ENCODE results near the gene SDR39U1.

Gene SDR39U1

GRCh38 chr14:24418492-24418873, 24.1 kb downstream of the SDR39U1 start:
- H3K4me2 ChIP-seq (ENCODE audit: low read depth, low read length) = no peak overlapping the region

GRCh38 chr14:24417832-24418491, 24.6 kb downstream of the SDR39U1 start:
- Histone ChIP-seq H3K27ac (ENCODE audit: low read length) (no peak overlapping the region), H3K9ac (ENCODE audit: low read length) (no peak overlapping the region), H3K4me2 (ENCODE audit: low read depth, low read length) (no peak overlapping the region), H3K79me2 (ENCODE audit: low read length) (no peaks in the 10 kb centered on the region), H3K9me3 (replicated peaks; ENCODE audit: insufficient read depth, low read length) (no peaks in the 10 kb centered on the region), H3K4me3 (ENCODE audit: low read length) (no peak overlapping the region), H4K20me1 (ENCODE audit: insufficient read depth, low read length) (no peaks in the 10 kb centered on the region), H3F3A (ENCODE audit: insufficient read depth, low read length) (no peaks in the 10 kb centered on the region), H3K36me3 (replicated peaks; ENCODE audit: insufficient read depth, low read length) (no peaks in the 10 kb centered on the region), H3K4me1 (ENCODE audit: low read length) (peaks cover 11% of the 10 kb centered on the region), H3K27me3 (replicated peaks; ENCODE audit: insufficient read depth, low read length) (no peaks in the 10 kb centered on the region), H2AFZ (ENCODE audit: low read length) (no peak overlapping the region), H3K9me2 (replicated peaks; ENCODE audit: insufficient read depth, low read length) (no peaks in the 10 kb centered on the region)
- no peak for TF ChIP-seq EZH2 (optimal IDR thresholded peaks at IDR 0.05; ENCODE audit: low read depth, low read length)
- TF ChIP-seq EZH2phosphoT487 (IDR thresholded peaks at IDR 0.05; ENCODE audit: low read length) = no peak
- no peak for TF ChIP-seq CTCF (IDR thresholded peaks at IDR 0.05; ENCODE audit: low read length)
- DNase-seq = no peak

More at GRCh38 chr14:24418492-24418873, 24.1 kb downstream of the SDR39U1 start:
- Histone ChIP-seq H2AFZ (ENCODE audit: low read length) (no peak overlapping the region), H3K9me2 (replicated peaks; ENCODE audit: insufficient read depth, low read length) (no peaks in the 10 kb centered on the region), H3K4me1 (ENCODE audit: low read length) (peaks cover 17% of the 10 kb centered on the region), H3K9ac (ENCODE audit: low read length) (no peak overlapping the region), H3K27me3 (replicated peaks; ENCODE audit: insufficient read depth, low read length) (no peaks in the 10 kb centered on the region), H3K36me3 (replicated peaks; ENCODE audit: insufficient read depth, low read length) (no peaks in the 10 kb centered on the region), H3K9me3 (replicated peaks; ENCODE audit: insufficient read depth, low read length) (no peaks in the 10 kb centered on the region), H3K27ac (ENCODE audit: low read length) (no peak overlapping the region), H3F3A (ENCODE audit: insufficient read depth, low read length) (no peaks in the 10 kb centered on the region), H3K79me2 (ENCODE audit: low read length) (no peaks in the 10 kb centered on the region), H3K4me3 (ENCODE audit: low read length) (no peak overlapping the region), H4K20me1 (ENCODE audit: insufficient read depth, low read length) (no peaks in the 10 kb centered on the region)
- DNase-seq = no peak
- TF ChIP-seq EZH2 (optimal IDR thresholded peaks at IDR 0.05; ENCODE audit: low read depth, low read length) (no peak), CTCF (IDR thresholded peaks at IDR 0.05; ENCODE audit: low read length) (no peak), EZH2phosphoT487 (IDR thresholded peaks at IDR 0.05; ENCODE audit: low read length) (no peak)

- H3K9me3 ChIP-seq (replicated peaks; ENCODE audit: insufficient read depth, low read length) = no peaks in the 10 kb centered on the region
- no peaks in the 10 kb centered on the region for H3K27me3 ChIP-seq (replicated peaks; ENCODE audit: insufficient read depth, low read length)
- H3K9me2 ChIP-seq (replicated peaks; ENCODE audit: insufficient read depth, low read length) = no peaks in the 10 kb centered on the region
- no peak overlapping the region for H2AFZ ChIP-seq (ENCODE audit: low read length)
- H3K4me2 ChIP-seq (ENCODE audit: low read depth, low read length) = no peak overlapping the region
- H3K4me1 ChIP-seq (ENCODE audit: low read length) = peaks cover 3% of the 10 kb centered on the region; the same call in 1 of the 2 replicates
- no peak overlapping the region for H3K4me3 ChIP-seq (ENCODE audit: low read length)
- no peak overlapping the region for H3K27ac ChIP-seq (ENCODE audit: low read length)
- no peaks in the 10 kb centered on the region for H3F3A ChIP-seq (ENCODE audit: insufficient read depth, low read length)
- no peak for DNase-seq
- H3K79me2 ChIP-seq (ENCODE audit: low read length) = no peaks in the 10 kb centered on the region
- no peaks in the 10 kb centered on the region for H4K20me1 ChIP-seq (ENCODE audit: insufficient read depth, low read length)
- TF ChIP-seq CTCF (IDR thresholded peaks at IDR 0.05; ENCODE audit: low read length) (no peak), EZH2phosphoT487 (IDR thresholded peaks at IDR 0.05; ENCODE audit: low read length) (no peak), EZH2 (optimal IDR thresholded peaks at IDR 0.05; ENCODE audit: low read depth, low read length) (no peak)
- H3K9ac ChIP-seq (ENCODE audit: low read length) = no peak overlapping the region
- no peaks in the 10 kb centered on the region for H3K36me3 ChIP-seq (replicated peaks; ENCODE audit: insufficient read depth, low read length)
Observed at GRCh38 chr14:24416932-24417619, 25.5 kb downstream of the SDR39U1 start.
